Mesodermal cell (in vitro differentiated cells): ENCODE results near the gene SLA2.

Source experiments
- H3K27ac ChIP-seq: 2 replicates; pipeline ENCODE4 v1.7.0; 2013; ENCODE audit warnings: mild to moderate bottlenecking, low read depth, low read length, moderate library complexity; ENCODE audit not compliant: severe bottlenecking
- H3K36me3 ChIP-seq: 2 replicates; pipeline ENCODE4 v1.7.1; 2013; ENCODE audit warnings: mild to moderate bottlenecking, low read length, moderate library complexity; ENCODE audit not compliant: control insufficient read depth, insufficient read depth
- H3K4me1 ChIP-seq: one replicate; pipeline ENCODE4 v1.7.1; 2013; ENCODE audit warnings: mild to moderate bottlenecking, low read length; ENCODE audit not compliant: insufficient read depth, control insufficient read depth, poor library complexity, severe bottlenecking
- H3K4me3 ChIP-seq: 2 replicates; pipeline ENCODE4 v1.7.0; 2013; ENCODE audit warnings: low read length, control low read depth, mild to moderate bottlenecking; ENCODE audit not compliant: insufficient read depth, poor library complexity, severe bottlenecking; ENCODE audit errors: extremely low read depth
- H3K9me3 ChIP-seq: 2 replicates; pipeline ENCODE4 v1.7.1; 2013; ENCODE audit warnings: mild to moderate bottlenecking, low read length, moderate library complexity; ENCODE audit not compliant: control insufficient read depth
- WGBS, 2 experiments: methylation state at CpG; one replicate each; pipeline ENCODE4 v1.1.5; 2013; ENCODE audit warnings: missing lambda C conversion rate in 2 of 2; ENCODE audit not compliant: insufficient coverage in 2 of 2; 5-methylcytosine and 5-hydroxymethylcytosine counted together

The SLA2 gene

DNA sequence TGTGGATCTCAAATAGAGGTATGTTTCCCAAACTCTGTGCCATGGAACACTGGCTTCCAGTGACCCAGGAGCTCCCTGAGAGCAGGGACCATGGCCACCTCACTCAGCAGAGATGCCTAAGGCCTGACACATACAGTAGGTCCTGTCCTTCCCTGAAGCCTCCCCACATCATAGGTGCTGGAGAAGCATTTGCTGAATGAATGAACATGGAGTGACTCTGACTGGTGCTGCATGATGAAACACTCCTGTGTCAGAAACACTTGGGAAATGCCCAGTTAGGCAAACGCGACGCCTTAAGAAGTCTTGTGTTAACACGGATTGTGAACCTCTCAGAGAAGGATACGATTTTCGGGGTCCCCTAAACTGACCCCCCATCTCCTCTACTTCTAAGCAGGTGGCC lies 14.3 kb downstream of the SLA2 start:
- 95 to 96% methylated on average over 6 of the region's 6 CpGs for WGBS, 2 experiments
- H3K9me3 ChIP-seq = no peaks in the 10 kb centered on the region
- H3K27ac ChIP-seq = no peak overlapping the region
- H3K36me3 ChIP-seq = no peaks in the 10 kb centered on the region
- no peaks in the 10 kb centered on the region for H3K4me1 ChIP-seq
- H3K4me3 ChIP-seq = no peak overlapping the region

DNA sequence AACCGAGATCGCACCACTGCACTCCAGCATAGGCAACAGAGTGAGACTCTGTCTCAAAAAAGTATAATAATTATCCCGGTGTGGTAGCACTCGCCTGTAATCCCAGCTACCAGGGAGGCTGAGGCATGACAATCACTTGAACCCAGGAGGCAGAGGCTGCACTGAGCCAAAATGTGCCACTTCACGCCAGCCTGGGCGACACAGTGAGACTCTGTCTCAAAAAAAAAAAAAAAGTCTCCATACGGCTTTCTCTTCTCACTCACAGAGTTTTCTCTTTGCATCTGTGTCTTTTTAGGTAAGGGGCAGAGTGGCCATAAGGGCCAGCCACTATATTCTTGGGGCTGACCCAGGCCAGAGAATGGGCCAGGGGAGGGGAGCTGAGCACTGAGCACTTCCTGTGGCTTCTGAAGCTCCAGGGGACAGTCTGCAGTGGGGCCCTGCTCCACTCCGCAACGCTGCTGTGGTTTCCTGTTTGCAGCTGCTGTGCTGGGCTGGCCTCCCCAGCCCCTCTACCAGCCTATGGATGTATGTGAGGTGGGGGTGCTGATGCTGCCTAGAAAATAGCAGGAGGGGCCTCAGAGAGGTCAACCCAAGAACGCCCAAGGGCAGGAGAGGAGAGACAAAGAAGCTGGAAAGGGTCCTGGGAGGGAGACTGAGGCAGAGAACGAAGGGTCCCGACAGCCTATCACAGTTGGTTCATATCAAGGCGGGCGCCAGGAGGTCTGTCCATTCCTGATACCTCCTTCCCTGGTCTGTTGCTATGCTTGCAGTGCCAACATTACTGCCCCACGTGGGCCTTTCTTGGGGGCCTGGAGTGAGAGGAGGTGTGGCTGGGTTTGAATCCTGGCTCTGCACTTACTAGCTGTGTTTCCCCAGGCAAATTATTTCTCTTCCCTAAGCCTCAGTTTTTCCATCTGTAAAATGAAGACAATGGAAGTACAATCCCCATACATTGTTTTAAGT lies 16.0 kb downstream of the SLA2 start:
- Histone ChIP-seq H3K36me3 (no peaks in the 10 kb centered on the region), H3K4me1 (no peaks in the 10 kb centered on the region), H3K27ac (no peak overlapping the region), H3K4me3 (no peak overlapping the region), H3K9me3 (no peaks in the 10 kb centered on the region)
- 87 to 97% methylated on average over 8 to 11 of the region's 15 CpGs for WGBS, 2 experiments

DNA sequence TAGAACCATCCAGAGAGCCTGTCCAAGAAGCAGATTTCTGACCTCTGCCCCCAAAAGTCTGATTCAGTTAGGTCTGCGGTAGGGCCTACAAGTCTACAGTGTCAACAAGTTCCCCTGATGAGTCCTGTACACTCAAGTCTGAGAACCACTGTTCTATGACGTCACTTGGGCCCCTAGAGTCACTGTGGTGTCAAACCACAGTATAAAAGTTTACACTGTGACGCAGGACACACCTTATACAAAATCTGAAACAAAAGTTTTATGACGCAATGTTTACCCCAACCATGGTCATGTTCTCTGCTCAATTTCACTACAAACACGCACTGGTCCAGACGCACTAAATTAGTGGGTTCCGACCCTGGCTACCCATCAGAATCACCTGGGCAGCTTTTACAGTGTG lies 17.9 kb downstream of the SLA2 start:
- H3K4me1 ChIP-seq = no peaks in the 10 kb centered on the region
- no peaks in the 10 kb centered on the region for H3K36me3 ChIP-seq
- H3K27ac ChIP-seq = no peak overlapping the region
- no peak overlapping the region for H3K4me3 ChIP-seq
- no peaks in the 10 kb centered on the region for H3K9me3 ChIP-seq
- WGBS, 2 experiments = 89 to 94% methylated on average over 7 of the region's 7 CpGs

DNA sequence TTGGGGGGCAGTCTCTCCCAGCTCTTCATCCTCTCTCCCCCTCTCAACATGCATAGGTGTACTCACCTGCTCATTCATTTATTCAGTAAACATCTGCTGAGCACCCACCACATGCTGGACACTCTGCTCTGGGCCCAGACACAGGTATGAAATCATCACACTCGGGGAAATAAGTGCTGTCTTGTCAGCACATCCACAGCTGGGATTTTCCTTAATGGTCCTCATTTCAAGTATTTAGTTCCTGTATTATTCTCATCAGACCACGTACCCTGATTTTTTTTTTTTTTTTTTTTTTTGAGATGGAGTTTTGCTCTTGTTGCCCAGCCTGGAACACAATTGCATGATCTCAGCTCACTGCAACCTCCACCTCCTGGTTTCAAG lies 21.1 kb downstream of the SLA2 start:
- Histone ChIP-seq H3K36me3 (no peaks in the 10 kb centered on the region), H3K4me3 (no peak overlapping the region), H3K27ac (no peak overlapping the region), H3K4me1 (no peaks in the 10 kb centered on the region), H3K9me3 (no peaks in the 10 kb centered on the region)
- 91 to 100% methylated on average over 1 of the region's 2 CpGs for WGBS, 2 experiments

DNA sequence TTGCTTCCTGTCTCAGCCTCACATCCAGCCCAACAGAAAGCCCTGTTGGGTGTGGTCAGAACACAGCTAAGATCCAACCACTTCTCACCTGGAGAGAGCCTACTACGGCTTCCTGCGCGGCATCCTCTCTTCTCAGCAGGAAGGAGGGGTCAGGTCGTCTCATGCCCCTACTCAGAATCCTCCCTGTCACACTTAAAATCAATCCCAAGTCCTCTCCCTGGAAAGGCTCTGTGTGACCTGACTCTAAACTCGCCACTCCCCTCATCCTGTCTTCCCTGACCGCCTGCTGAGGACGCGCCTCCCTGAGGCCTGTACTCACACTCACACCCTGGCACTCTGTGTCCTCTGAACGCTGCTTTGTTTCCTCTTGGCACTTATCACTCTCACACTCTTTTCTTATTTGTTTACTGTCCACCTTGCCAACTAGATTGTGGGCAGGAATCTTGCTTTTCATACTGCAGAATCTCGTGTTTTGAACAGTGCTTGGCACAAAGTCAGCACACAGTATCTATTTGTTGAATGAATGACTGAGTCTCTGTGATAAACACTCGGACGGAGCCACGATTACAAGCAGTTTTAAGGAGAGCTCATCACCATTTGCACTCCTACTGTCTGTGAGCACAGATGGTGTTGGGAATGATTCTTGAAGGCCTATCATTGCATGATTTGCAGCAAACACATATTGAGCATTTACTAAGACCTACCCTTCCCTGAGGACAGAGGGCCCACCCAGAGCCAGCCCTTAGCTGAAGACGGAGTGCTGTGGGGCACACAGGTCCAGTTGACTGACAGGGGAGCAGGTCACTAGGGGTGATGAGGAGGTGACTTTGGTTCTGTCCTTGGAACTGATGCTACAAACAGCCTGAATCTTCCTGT lies 21.7 kb downstream of the SLA2 start:
- Histone ChIP-seq H3K36me3 (no peaks in the 10 kb centered on the region), H3K9me3 (no peaks in the 10 kb centered on the region), H3K4me1 (no peaks in the 10 kb centered on the region), H3K4me3 (no peak overlapping the region), H3K27ac (no peak overlapping the region)
- WGBS, 2 experiments = 69 to 72% methylated on average over 14 of the region's 14 CpGs

DNA sequence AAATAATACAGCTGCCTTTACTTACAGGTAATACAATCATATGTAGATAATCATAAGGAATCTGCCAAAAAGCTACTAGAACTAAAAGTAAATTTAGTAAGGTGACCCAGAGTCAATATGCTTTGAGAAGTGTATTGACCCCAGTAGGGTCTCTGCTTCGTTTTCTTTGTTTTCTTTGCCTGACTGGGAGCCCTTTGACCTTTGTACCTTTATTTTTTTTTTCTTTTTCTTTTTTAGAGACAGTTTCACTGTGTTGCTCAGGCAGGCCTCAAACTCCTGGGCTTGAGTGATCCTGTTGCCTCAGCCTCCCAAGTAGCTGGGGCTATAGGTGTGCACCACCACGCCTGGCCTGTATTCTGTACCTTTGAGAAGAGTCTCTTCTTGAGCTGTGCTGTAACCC lies 22.6 kb downstream of the SLA2 start:
- no peak overlapping the region for H3K4me3 ChIP-seq
- no peak overlapping the region for H3K27ac ChIP-seq
- WGBS, 2 experiments = 71 to 80% methylated on average over 1 of the region's 2 CpGs
- no peaks in the 10 kb centered on the region for H3K9me3 ChIP-seq
- H3K36me3 ChIP-seq = no peaks in the 10 kb centered on the region
- no peaks in the 10 kb centered on the region for H3K4me1 ChIP-seq

DNA sequence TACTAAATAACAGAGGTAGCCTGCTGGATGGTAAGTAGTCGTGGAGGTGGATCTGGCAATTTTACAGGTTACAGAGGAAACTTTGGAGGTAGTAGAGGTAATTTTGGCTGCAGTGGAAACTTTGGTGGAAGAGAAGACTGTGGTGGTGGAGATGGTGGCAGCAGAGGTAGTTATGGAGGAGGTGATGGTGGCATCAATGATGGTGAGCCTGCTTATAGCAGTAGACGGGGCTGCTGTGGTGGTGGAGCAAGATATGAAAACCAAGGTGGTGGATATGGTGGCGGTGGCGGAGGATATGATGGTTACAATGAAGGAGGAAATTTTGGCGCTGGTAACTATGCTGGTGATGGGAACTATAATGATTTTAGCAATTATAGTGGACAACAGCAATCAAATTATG lies 25.1 kb downstream of the SLA2 start:
- no peaks in the 10 kb centered on the region for H3K36me3 ChIP-seq
- WGBS, 2 experiments = 93 to 99% methylated on average over 5 of the region's 5 CpGs
- no peak overlapping the region for H3K4me3 ChIP-seq

DNA sequence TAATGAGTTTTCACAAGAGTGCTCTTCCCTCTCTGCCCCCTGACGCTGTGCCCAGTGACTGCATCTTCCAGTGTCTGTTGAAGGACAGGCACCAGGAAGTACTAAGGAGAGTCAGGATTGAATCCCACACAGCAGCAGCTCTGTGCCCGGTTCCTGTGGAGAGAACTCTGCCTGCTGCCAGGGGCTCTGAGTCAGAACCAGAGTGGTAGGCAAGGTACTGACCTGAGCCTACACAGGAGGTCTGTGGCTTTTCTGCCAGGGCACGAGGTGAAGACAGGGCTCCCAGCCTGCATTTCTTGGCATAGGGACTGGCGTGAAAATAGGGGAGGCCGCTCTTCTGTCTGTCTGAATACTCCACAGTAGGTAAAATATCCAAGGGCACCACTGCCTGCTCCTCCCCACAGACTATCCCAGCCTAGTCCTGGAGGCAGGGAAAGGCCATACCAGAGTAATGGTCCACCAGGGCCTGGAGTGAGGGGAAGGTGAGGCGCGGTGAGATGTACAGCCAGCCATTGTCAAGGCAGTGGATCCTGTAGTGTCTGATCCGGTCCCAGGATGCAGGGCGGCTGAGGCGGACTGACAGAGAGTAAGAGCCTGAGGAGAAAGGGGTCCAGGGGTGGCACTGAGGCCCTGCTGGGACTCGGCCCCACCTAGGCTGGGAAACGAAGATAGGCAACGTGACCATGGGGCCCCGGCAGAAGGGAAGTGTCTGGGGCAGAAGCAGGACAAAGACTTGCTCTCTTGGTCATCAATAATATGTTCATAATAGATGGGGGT lies 31.0 kb downstream of the SLA2 start:
- no peak overlapping the region for H3K27ac ChIP-seq
- H3K4me1 ChIP-seq = no peaks in the 10 kb centered on the region
- H3K36me3 ChIP-seq = peaks cover 50% of the 10 kb centered on the region
- 96 to 98% methylated on average over 10 to 13 of the region's 14 CpGs for WGBS, 2 experiments
- no peaks in the 10 kb centered on the region for H3K9me3 ChIP-seq
- no peak overlapping the region for H3K4me3 ChIP-seq

More for the DNA sequence above, 25.1 kb downstream of the SLA2 start:
- no peaks in the 10 kb centered on the region for H3K9me3 ChIP-seq
- H3K27ac ChIP-seq = no peak overlapping the region
- H3K4me1 ChIP-seq = no peaks in the 10 kb centered on the region

DNA sequence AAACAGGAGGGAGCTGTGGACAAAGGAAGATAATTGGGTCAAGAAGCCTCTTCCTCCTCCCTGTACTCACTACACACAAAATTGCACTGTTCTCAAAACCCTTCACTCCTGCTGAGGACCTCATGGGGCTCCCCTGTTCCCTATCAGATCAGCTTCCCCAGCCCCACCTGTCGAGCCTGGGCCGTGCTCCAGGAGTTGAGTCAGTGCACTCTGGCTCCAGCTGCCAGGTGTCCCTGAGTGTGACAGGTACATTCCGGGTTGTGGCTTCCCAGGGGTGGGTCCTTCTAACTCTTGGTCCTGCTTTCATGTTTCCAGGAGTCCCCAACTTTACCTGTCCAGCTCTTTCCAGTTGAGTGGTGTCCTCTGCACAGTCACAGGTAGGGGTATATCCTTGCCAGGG lies 32.0 kb downstream of the SLA2 start:
- WGBS, 2 experiments = 94 to 100% methylated on average over 3 of the region's 3 CpGs
- Histone ChIP-seq H3K9me3 (no peaks in the 10 kb centered on the region), H3K36me3 (peaks cover 59% of the 10 kb centered on the region), H3K4me3 (no peak overlapping the region), H3K27ac (no peak overlapping the region), H3K4me1 (no peaks in the 10 kb centered on the region)

DNA sequence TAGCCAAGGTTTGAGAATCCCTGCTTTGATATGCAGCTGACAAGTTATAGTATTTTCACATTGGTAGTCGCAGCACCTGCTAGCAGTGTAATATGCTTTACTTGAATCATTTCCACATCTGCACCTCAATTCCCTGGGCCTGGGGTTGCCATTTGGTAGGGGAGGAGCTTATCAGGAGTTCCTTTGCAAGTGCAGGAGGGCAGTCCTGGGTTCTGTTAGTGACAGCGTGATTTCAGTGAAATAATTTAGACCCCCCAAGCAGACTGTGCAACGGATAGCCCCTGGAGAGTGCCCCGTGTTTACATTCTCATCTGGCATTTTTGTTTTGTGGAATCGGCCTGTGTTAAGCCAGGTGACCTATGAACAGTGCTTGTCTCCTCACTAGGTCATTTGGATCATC lies 34.4 kb downstream of the SLA2 start:
- WGBS, 2 experiments = 98 to 100% methylated on average over 4 of the region's 5 CpGs
- Histone ChIP-seq H3K9me3 (no peaks in the 10 kb centered on the region), H3K4me1 (peaks cover 5% of the 10 kb centered on the region), H3K36me3 (peaks cover 75% of the 10 kb centered on the region), H3K4me3 (no peak overlapping the region), H3K27ac (no peak overlapping the region)
